K562 (cell line): ENCODE results near the gene SORCS2. TPM values are rescaled to one million over a fixed set of nuclear protein-coding genes. Genes with fewer than 3 reads are reported as not detected.

Experiments
- ATAC-seq: fragments of 200-7000 bp; cut with Tn5 transposase; 3 replicates; pipeline ENCODE4 v1.9.1; 2020; ENCODE audit warnings: moderate library complexity
- BruUV-seq: library from RNA; stranded (reverse); fragments of 400-500 nt; replicated peaks from 2 replicates; lab custom pipeline; 2021; lab: Mats Ljungman, UMichigan
- CTCF ChIA-PET: fragments of 300-600 bp; formaldehyde crosslinking; extraction: SDS; loops from one replicate; lab custom pipeline; 2021; ENCODE audit warnings: low intra/inter-chr PET ratio; lab: Yijun Ruan, JAX
- POLR2A ChIA-PET: fragments of 300-600, 350-650 bp; sonication (Branson Sonifier 250); formaldehyde crosslinking; extraction: SDS; loops from one replicate; lab custom pipeline; 2021; ENCODE audit warnings: antibody characterized with exemption, inconsistent platforms; lab: Yijun Ruan, JAX
- DNase-seq, 4 experiments: peaks; one replicate each; pipeline versions ENCODE4 v3.0.0 to v3.0.0-alpha.2; 2011 to 2018; ENCODE audit warnings: low spot score in 3 of 4, mixed read lengths in 3 of 4; ENCODE audit errors: extremely low read depth in 1 of 4
- FAIRE-seq: peaks from 2 replicates; lab custom pipeline; 2011; peaks lifted over from hg19 to GRCh38; lab: Jason Lieb, UNC
- H2AFZ ChIP-seq: 2 replicates; pipeline ENCODE4 v1.6.0; 2011; ENCODE audit warnings: low read depth, low read length, control low read depth, inconsistent platforms
- H3K27ac ChIP-seq: fragments of 200-600 bp; 3 replicates; pipeline ENCODE4 v1.8.0; 2011; ENCODE audit warnings: low read depth, mild to moderate bottlenecking, control low read depth, inconsistent platforms, low read length, moderate library complexity, mixed read lengths; ENCODE audit errors: extremely low read depth
- H3K27me3 ChIP-seq, 2 experiments: fragments of 300-600 bp in 1 of 2; 2 replicates in 1 of 2; 3 replicates in 1 of 2; pipeline versions ENCODE4 v1.6.0 to v1.8.0; 2011; ENCODE audit warnings: inconsistent platforms in 2 of 2, low read length in 2 of 2, mild to moderate bottlenecking in 1 of 2, mixed read lengths in 1 of 2, moderate library complexity in 1 of 2; ENCODE audit not compliant: control insufficient read depth in 2 of 2, insufficient read depth in 2 of 2
- H3K36me3 ChIP-seq: fragments of 300-600 bp; 3 replicates; pipeline ENCODE4 v1.8.0; 2011; ENCODE audit warnings: mild to moderate bottlenecking, low read length, inconsistent platforms; ENCODE audit not compliant: control insufficient read depth, insufficient read depth
- H3K4me1 ChIP-seq, 2 experiments: fragments of 200-600 bp in 1 of 2; replicated peaks in 1 of 2; 2 replicates in 1 of 2; 3 replicates in 1 of 2; pipeline versions ENCODE4 v1.5.1 to v1.8.0; 2011; ENCODE audit warnings: inconsistent platforms in 2 of 2, low read length in 2 of 2, mild to moderate bottlenecking in 1 of 2, mixed read lengths in 1 of 2, moderate library complexity in 1 of 2; ENCODE audit not compliant: control insufficient read depth in 2 of 2, insufficient read depth in 2 of 2
- H3K4me2 ChIP-seq: 2 replicates; pipeline ENCODE4 v1.6.1; 2011; ENCODE audit warnings: low read length, control low read depth, inconsistent platforms, mixed read lengths; ENCODE audit not compliant: insufficient read depth
- H3K4me3 ChIP-seq: fragments of 200-600 bp; sonication (generic), shearing (Covaris generic); 2 replicates; pipeline ENCODE4 v1.5.1; 2016; ENCODE audit warnings: control low read depth, inconsistent platforms
- H3K79me2 ChIP-seq: fragments of 200-600 bp; 3 replicates; pipeline ENCODE4 v1.8.0; 2011; ENCODE audit warnings: low read length, inconsistent platforms; ENCODE audit not compliant: control insufficient read depth, insufficient read depth
- H3K9ac ChIP-seq, 2 experiments: 2 replicates each; pipeline versions ENCODE4 v1.6.0 to v1.6.1; 2011; ENCODE audit warnings: low read depth in 2 of 2, low read length in 2 of 2, control low read depth in 1 of 2, inconsistent platforms in 1 of 2, mild to moderate bottlenecking in 1 of 2, mixed read lengths in 1 of 2; ENCODE audit not compliant: insufficient read depth in 1 of 2
- H3K9me1 ChIP-seq: one replicate; pipeline ENCODE4 v1.6.0; 2011; ENCODE audit warnings: inconsistent platforms, mild to moderate bottlenecking, low read length, moderate library complexity; ENCODE audit not compliant: control insufficient read depth, insufficient read depth
- H3K9me3 ChIP-seq: replicated peaks from 2 replicates; pipeline ENCODE4 v1.5.1; 2011; ENCODE audit warnings: low read depth, low read length, inconsistent platforms; ENCODE audit not compliant: control insufficient read depth, insufficient read depth
- H4K20me1 ChIP-seq: replicated peaks from 2 replicates; pipeline ENCODE4 v1.6.1; 2011; ENCODE audit warnings: low read length, inconsistent platforms, mixed read lengths; ENCODE audit not compliant: control insufficient read depth, insufficient read depth
- BRF2 ChIP-seq: IDR thresholded peaks from 3 replicates; pipeline ENCODE4 v1.6.1; 2011; ENCODE audit warnings: borderline replicate concordance, mild to moderate bottlenecking; ENCODE audit not compliant: insufficient read length, insufficient read depth
- CHD1 ChIP-seq: fragments of 200-600 bp; sonication (generic); IDR thresholded peaks from one replicate; pipeline ENCODE4 v1.6.1; 2012; ENCODE audit warnings: mild to moderate bottlenecking, moderate library complexity, low read length, inconsistent platforms
- CLOCK ChIP-seq: fragments of 250-450 bp; sonication (Bioruptor Pico); IDR thresholded peaks from 2 replicates; pipeline ENCODE4 v1.4.0; 2020; ENCODE audit warnings: mild to moderate bottlenecking, moderate library complexity, borderline replicate concordance
- FOXP4 ChIP-seq: sonication (generic); formaldehyde crosslinking; IDR thresholded peaks from 2 replicates; pipeline ENCODE4 v1.8.0; 2022; ENCODE audit warnings: mild to moderate bottlenecking, missing genetic modification reagents, borderline replicate concordance
- HDAC8 ChIP-seq: fragments of 450-650 bp; IDR thresholded peaks from 2 replicates; pipeline ENCODE4 v1.6.1; 2016; ENCODE audit warnings: mild to moderate bottlenecking, missing genetic modification characterization, moderate library complexity, missing compliant biosample characterization
- HINFP ChIP-seq: fragments of 450-650 bp; conservative IDR thresholded peaks from 2 replicates; pipeline ENCODE4 v1.6.1; 2016; ENCODE audit warnings: missing genetic modification characterization, low read depth, mild to moderate bottlenecking, control low read depth, missing compliant biosample characterization
- HMGXB4 ChIP-seq: sonication (generic); formaldehyde crosslinking; IDR thresholded peaks from 2 replicates; pipeline ENCODE4 v1.8.1; 2023; ENCODE audit warnings: mild to moderate bottlenecking, missing genetic modification reagents
- HOXB6 ChIP-seq: fragments of 250-450 bp; sonication (Bioruptor Pico); IDR thresholded peaks from 2 replicates; pipeline ENCODE4 v1.5.1; 2022; ENCODE audit warnings: mild to moderate bottlenecking, borderline replicate concordance
- RCOR1 ChIP-seq, 2 experiments: IDR thresholded peaks; 2 replicates each; pipeline ENCODE4 v1.6.1; 2012; ENCODE audit warnings: low read depth in 2 of 2, low read length in 2 of 2, borderline replicate concordance in 1 of 2, improper control_type of control experiment in 1 of 2
- SIN3A ChIP-seq, 2 experiments: fragments of 150-350 bp in 1 of 2; IDR thresholded peaks; 2 replicates each; pipeline ENCODE4 v1.6.1; 2011 to 2016; ENCODE audit warnings: borderline replicate concordance in 2 of 2, low read depth in 2 of 2, low read length in 2 of 2, mild to moderate bottlenecking in 2 of 2, moderate library complexity in 2 of 2; ENCODE audit not compliant: control insufficient read depth in 1 of 2
- ZNF764 ChIP-seq: fragments of 250-450 bp; sonication (Bioruptor Pico); IDR thresholded peaks from 2 replicates; pipeline ENCODE4 v1.4.0; 2020; ENCODE audit warnings: low read depth, mild to moderate bottlenecking, moderate library complexity
- ZNF780A ChIP-seq: fragments of 250-450 bp; sonication (Bioruptor Pico); IDR thresholded peaks from 2 replicates; pipeline ENCODE4 v1.5.0; 2021; ENCODE audit warnings: mild to moderate bottlenecking
- WGBS: fragments of 100-300 bp; shearing (Covaris generic); methylation state at CpG from one replicate; pipeline ENCODE4 v1.1.6; 2016; ENCODE audit warnings: low coverage, mixed read lengths; ENCODE audit not compliant: insufficient coverage; ENCODE audit errors: missing lambda C conversion rate; 5-methylcytosine and 5-hydroxymethylcytosine counted together
- in situ Hi-C: fragments of 300-500 bp; cut with MboI; formaldehyde crosslinking; loops from 4 replicates; pipeline ENCODE4 v1.15.0; 2018; ENCODE audit warnings: inconsistent platforms, mixed read lengths
- intact Hi-C: fragments of 100-400 bp; cut with micrococcal nuclease; formaldehyde crosslinking; loops from 2 replicates; pipeline ENCODE4 v1.14.2; 2022
- polyA plus RNA-seq, 8 experiments: library from polyadenylated mRNA; depleted of rRNA in 4 of 8; stranded (reverse) in 5 of 8; unstranded in 3 of 8; fragments of >200 nt; fragmentation: Nextera tagmentation in 2 of 8; fragmentation: Illumina TruSeq in 1 of 8; extraction: Ambion mirVana in 2 of 8; extraction: Trizol in 1 of 8; gene quantifications; 2 replicates each; pipeline versions ENCODE4 v1.2.1 to v1.2.3, GENCODE V29; 2011 to 2014; ENCODE audit warnings: inconsistent platforms in 1 of 8, missing spikeins in 1 of 8
- total RNA-seq, 7 experiments: library from RNA; depleted of rRNA in 6 of 7; stranded (reverse); fragments of >200 nt in 6 of 7; fragmentation: Illumina TruSeq in 2 of 7; extraction: Trizol in 2 of 7; gene quantifications; 2 replicates each; pipeline versions ENCODE4 v1.2.1 to v1.2.3, GENCODE V29; 2011 to 2021; ENCODE audit warnings: low replicate concordance in 1 of 7

SORCS2 gene
- total and polyA plus RNA-seq, 9 of the 15 experiments (the other 6 are each of a cell fraction or from before 2014, with no cell fraction given), result not detected

GRCh38 chr4:7785017-7785416, 592.7 kb downstream of the SORCS2 start:
- Histone ChIP-seq H3K4me1 (no peaks in the 10 kb centered on the region; a peak in 2 of 5 replicates), H3K4me3 (no peak overlapping the region), H2AFZ (no peak overlapping the region), H3K4me2 (no peak overlapping the region), H3K27me3 (peaks cover 5 to 40% of the 10 kb centered on the region in 2 experiments; a peak in 4 of 5 replicates), H3K79me2 (no peaks in the 10 kb centered on the region), H3K9me3 (no peaks in the 10 kb centered on the region), H3K9me1 (no peaks in the 10 kb centered on the region), H3K36me3 (no peaks in the 10 kb centered on the region), H3K27ac (no peak overlapping the region), H4K20me1 (no peaks in the 10 kb centered on the region; the same call in 1 of the 2 replicates), H3K9ac (no peak overlapping the region)
- DNase-seq (no peak), FAIRE-seq (no peak), ATAC-seq (no peak)
- POLR2A ChIA-PET, result no interaction called here
- WGBS, result 12% methylated on average over 11 of the region's 11 CpGs
- no TSS peak for BruUV-seq
- CTCF ChIA-PET, result no interaction called here
- in situ Hi-C loops (no loop called here), intact Hi-C loops (no loop called here)
- no peak for TF ChIP-seq HDAC8 (tag)
- TF ChIP-seq SIN3A (IDR thresholded peaks at IDR 0.05; ENCODE audit: borderline replicate concordance in 2 of 2, control insufficient read depth in 1 of 2, low read depth in 2 of 2, low read length in 2 of 2), result no peak
- TF ChIP-seq HINFP (tag), result no peak
- TF ChIP-seq BRF2, result no peak
- TF ChIP-seq HMGXB4 (CRISPR knock-in tag), result no peak
- TF ChIP-seq FOXP4, result no peak
- no peak for TF ChIP-seq HOXB6
- no peak for TF ChIP-seq CHD1
- no peak for TF ChIP-seq ZNF780A (CRISPR knock-in tag)
- TF ChIP-seq CLOCK (CRISPR knock-in tag), result no peak
- TF ChIP-seq RCOR1 (IDR thresholded peaks at IDR 0.05; ENCODE audit: borderline replicate concordance in 1 of 2, low read depth in 2 of 2, low read length in 2 of 2), result no peak
- no peak for TF ChIP-seq ZNF764 (CRISPR knock-in tag)
